K562 (cell line): ENCODE data around the gene ZNF438. TPM values are rescaled to one million over a fixed set of nuclear protein-coding genes. Genes with fewer than 3 reads are reported as not detected.

Experiments used
- CREB1 ChIP-seq, 2 experiments: sonication (generic) in 1 of 2; formaldehyde crosslinking in 1 of 2; IDR thresholded peaks; 2 replicates each; pipeline versions ENCODE4 v1.6.1 to v1.8.0; 2012 to 2022; ENCODE audit warnings: inconsistent platforms in 1 of 2, mild to moderate bottlenecking in 1 of 2, missing genetic modification reagents in 1 of 2, moderate library complexity in 1 of 2
- FIP1L1 ChIP-seq: fragments of 200-400 bp; formaldehyde crosslinking; IDR thresholded peaks from 2 replicates; pipeline ENCODE4 v1.6.1; 2018; ENCODE audit warnings: mild to moderate bottlenecking, low read depth, low read length; ENCODE audit not compliant: poor library complexity, severe bottlenecking
- HMBOX1 ChIP-seq: sonication (generic); IDR thresholded peaks from 2 replicates; pipeline ENCODE4 v1.6.1; 2016
- HMGN3 ChIP-seq: IDR thresholded peaks from 2 replicates; pipeline ENCODE4 v1.6.1; 2011; ENCODE audit warnings: borderline replicate concordance, low read depth, mild to moderate bottlenecking, mixed read lengths, low read length; ENCODE audit not compliant: insufficient read length; ENCODE audit errors: extremely low read depth
- HNRNPUL1 ChIP-seq: fragments of 200-400 bp; formaldehyde crosslinking; IDR thresholded peaks from 2 replicates; pipeline ENCODE4 v1.6.1; 2017; ENCODE audit warnings: low read length
- HSF4 ChIP-seq: fragments of 250-450 bp; sonication (Bioruptor Pico); IDR thresholded peaks from 2 replicates; pipeline ENCODE4 v2.1.2; 2022; ENCODE audit warnings: mild to moderate bottlenecking, moderate library complexity, borderline replicate concordance
- KDM5B ChIP-seq: fragments of 200-600 bp; sonication (generic); IDR thresholded peaks from 2 replicates; pipeline ENCODE4 v1.6.1; 2012; ENCODE audit warnings: low read depth, mild to moderate bottlenecking, moderate library complexity, low read length, control low read depth, inconsistent platforms; ENCODE audit not compliant: insufficient replicate concordance
- MAZ ChIP-seq, 2 experiments: fragments of 450-650 bp in 1 of 2; sonication (generic) in 1 of 2; formaldehyde crosslinking; IDR thresholded peaks in 1 of 2; conservative IDR thresholded peaks in 1 of 2; 2 replicates each; pipeline versions ENCODE4 v1.4.0 to v1.5.0; 2020; ENCODE audit warnings: mild to moderate bottlenecking in 1 of 2, missing genetic modification reagents in 1 of 2
- MGA ChIP-seq: fragments of 450-650 bp; IDR thresholded peaks from 2 replicates; pipeline ENCODE4 v1.6.1; 2016; ENCODE audit warnings: mild to moderate bottlenecking, moderate library complexity
- NCOR1 ChIP-seq: fragments of 450-650 bp; IDR thresholded peaks from 2 replicates; pipeline ENCODE4 v1.6.1; 2016; ENCODE audit warnings: mild to moderate bottlenecking, moderate library complexity
- POLR2AphosphoS2 ChIP-seq: IDR thresholded peaks from 2 replicates; pipeline ENCODE4 v1.6.1; 2012; ENCODE audit warnings: low read length, improper control_type of control experiment
- TAF7 ChIP-seq: fragments of 450-650 bp; IDR thresholded peaks from 2 replicates; pipeline ENCODE4 v1.6.1; 2016; ENCODE audit warnings: missing genetic modification characterization, missing compliant biosample characterization
- YBX1 ChIP-seq: fragments of 450-650 bp; IDR thresholded peaks from 2 replicates; pipeline ENCODE4 v1.7.1; 2016; ENCODE audit warnings: mild to moderate bottlenecking
- ZKSCAN1 ChIP-seq: fragments of 150-350 bp; IDR thresholded peaks from 2 replicates; pipeline ENCODE4 v1.6.1; 2016; ENCODE audit warnings: low read depth, low read length
- ZNF140 ChIP-seq: fragments of 250-450 bp; sonication (Bioruptor Pico); IDR thresholded peaks from 2 replicates; pipeline ENCODE4 v1.8.0; 2021; ENCODE audit warnings: moderate library complexity, mild to moderate bottlenecking, inconsistent platforms
- ZNF282 ChIP-seq: sonication (generic); formaldehyde crosslinking; IDR thresholded peaks from 2 replicates; pipeline ENCODE4 v1.8.1; 2023; ENCODE audit warnings: missing genetic modification reagents
- polyA plus RNA-seq, 8 experiments: library from polyadenylated mRNA; depleted of rRNA in 4 of 8; stranded (reverse) in 5 of 8; unstranded in 3 of 8; fragments of >200 nt; fragmentation: Nextera tagmentation in 2 of 8; fragmentation: Illumina TruSeq in 1 of 8; extraction: Ambion mirVana in 2 of 8; extraction: Trizol in 1 of 8; gene quantifications; 2 replicates each; pipeline versions ENCODE4 v1.2.1 to v1.2.3, GENCODE V29; 2011 to 2014; ENCODE audit warnings: inconsistent platforms in 1 of 8, missing spikeins in 1 of 8
- total RNA-seq, 7 experiments: library from RNA; depleted of rRNA in 6 of 7; stranded (reverse); fragments of >200 nt in 6 of 7; fragmentation: Illumina TruSeq in 2 of 7; extraction: Trizol in 2 of 7; gene quantifications; 2 replicates each; pipeline versions ENCODE4 v1.2.1 to v1.2.3, GENCODE V29; 2011 to 2021; ENCODE audit warnings: low replicate concordance in 1 of 7

The ZNF438 gene
- total and polyA plus RNA-seq, 9 of the 15 experiments (the other 6 are each of a cell fraction or from before 2014, with no cell fraction given), result 0.45 to 1.5 (median 0.91) TPM

DNA sequence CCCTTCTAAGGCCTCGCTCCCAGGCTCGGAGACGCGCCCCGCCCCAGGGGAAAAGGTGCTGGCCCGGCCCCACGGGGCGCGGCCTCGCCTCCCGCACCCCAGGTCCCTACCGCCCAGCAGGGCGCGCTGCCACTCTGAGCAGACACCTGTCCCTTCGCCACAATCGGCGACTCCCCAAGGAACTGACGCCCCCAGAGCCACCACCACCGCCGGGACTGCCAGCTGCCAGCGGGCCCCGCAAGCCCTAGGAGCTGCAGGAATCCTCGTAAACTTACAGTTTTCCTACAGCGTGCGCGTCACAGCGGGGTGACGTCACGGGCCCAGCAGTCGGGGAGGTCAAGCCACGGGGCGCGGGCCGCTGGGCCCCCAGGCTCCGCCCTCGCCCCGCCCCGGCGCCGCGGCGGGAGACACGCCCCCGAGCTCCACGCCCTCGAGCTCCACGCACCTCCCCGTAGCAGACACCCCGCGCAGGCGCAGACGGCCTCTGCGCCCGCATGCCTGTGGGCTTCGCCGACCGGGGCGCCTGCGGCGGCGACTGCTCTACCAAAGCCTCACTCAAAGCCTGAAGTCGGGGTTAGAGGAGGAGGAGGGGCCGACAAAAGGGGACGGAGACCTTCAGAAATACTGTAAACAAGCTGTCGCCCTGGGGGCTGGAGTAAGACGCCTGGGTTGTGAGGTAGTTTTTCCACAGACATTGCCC is at the start of gene ZNF438 (continued):
- TF ChIP-seq TAF7 (tag) (no peak), POLR2AphosphoS2 (no peak), CREB1 (IDR thresholded peaks at IDR 0.05) (peak; percentile 88), CREB1 (CRISPR knock-in tag; IDR thresholded peaks at IDR 0.05) (peak; percentile 93), HSF4 (no peak), FIP1L1 (peak; percentile 71), MAZ (CRISPR knock-in tag; conservative IDR thresholded peaks at IDR 0.05 in 1 of 2, IDR thresholded peaks at IDR 0.05 in 1 of 2) (peak; percentile 91 to 96), ZKSCAN1 (no peak), NCOR1 (no peak), HMGN3 (peak; percentile 81), HNRNPUL1 (no peak), KDM5B (peak; percentile 37), MGA (peak; percentile 98), HMBOX1 (no peak), ZNF282 (CRISPR knock-in tag) (no peak), ZNF140 (CRISPR knock-in tag) (no peak), YBX1 (no peak)
